Activated T-cell treated with anti-CD3 and anti-CD28 coated beads, Interleukin-2, amount 50 U/mL, for 72 hours (primary cell): Measurements from ENCODE around the gene SGCD. TPM values are rescaled to one million over a fixed set of nuclear protein-coding genes. Genes with fewer than 3 reads are reported as not detected.

Source experiments
- ATAC-seq, 2 donors: fragments of 150-1000 bp; cut with Tn5 transposase; replicated peaks in 1 of 2; 2 replicates each; pipeline ENCODE4 v1.10.0; 2021; ENCODE audit warnings: moderate library complexity in 2 of 2, mild to moderate bottlenecking in 1 of 2
- DNase-seq, 2 donors: peaks; one replicate each; pipeline ENCODE4 v3.0.0; 2021 to 2022; ENCODE audit warnings: mixed read lengths in 1 of 2
- H3K27ac Mint-ChIP-seq: one replicate; pipeline ENCODE4 v1.8.0; 2022; ENCODE audit warnings: mild to moderate bottlenecking, moderate library complexity, mixed read lengths
- H3K27me3 Mint-ChIP-seq: one replicate; pipeline ENCODE4 v1.8.0; 2022; ENCODE audit warnings: low read depth, mixed read lengths
- H3K36me3 Mint-ChIP-seq, 2 donors: one replicate each; pipeline ENCODE4 v1.8.0; 2022; ENCODE audit warnings: mixed read lengths in 2 of 2, mild to moderate bottlenecking in 1 of 2; ENCODE audit not compliant: insufficient read depth in 2 of 2
- H3K4me1 Mint-ChIP-seq: one replicate; pipeline ENCODE4 v1.8.0; 2022; ENCODE audit warnings: low read depth, mixed read lengths
- H3K4me3 Mint-ChIP-seq, 2 donors: one replicate each; pipeline ENCODE4 v1.8.0; 2022; ENCODE audit warnings: mild to moderate bottlenecking in 2 of 2, mixed read lengths in 2 of 2, moderate library complexity in 2 of 2
- H3K9me3 Mint-ChIP-seq, 2 donors: one replicate each; pipeline ENCODE4 v1.8.0; 2022; ENCODE audit warnings: mixed read lengths in 2 of 2
- total RNA-seq, 2 donors: library from RNA; stranded (reverse); gene quantifications; one replicate each; pipeline ENCODE4 v1.2.3, GENCODE V29; 2022

The SGCD gene
- total RNA-seq, 2 donors from 2014 or later: 0.07 TPM; not detected in 1

DNA sequence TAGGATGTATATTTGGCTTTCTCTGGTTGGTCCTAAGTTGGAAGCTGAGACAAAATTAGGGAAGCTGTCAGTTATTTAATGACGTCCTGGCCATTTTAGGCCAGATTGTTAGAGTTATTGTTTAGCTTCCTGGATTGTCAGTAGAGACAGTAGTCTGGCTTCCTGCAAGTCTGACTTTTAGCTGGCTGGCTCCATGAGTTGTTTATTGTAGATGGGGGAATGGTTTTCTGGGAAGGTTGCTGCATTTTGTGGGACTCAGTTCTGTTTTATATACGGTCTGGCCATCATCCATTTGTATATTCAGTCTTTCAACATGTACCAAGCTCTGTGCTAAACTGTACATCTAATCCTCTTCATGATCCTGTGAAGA lies 68.3 kb downstream of the SGCD start:
- H3K36me3 Mint-ChIP-seq: no peaks in the 10 kb centered on the region
- no peak overlapping the region for H3K27ac Mint-ChIP-seq
- H3K4me1 Mint-ChIP-seq: no peaks in the 10 kb centered on the region
- no peak overlapping the region for H3K4me3 Mint-ChIP-seq
- peaks cover 24% of the 10 kb centered on the region for H3K27me3 Mint-ChIP-seq
- no peak for ATAC-seq
- no peaks in the 10 kb centered on the region for H3K9me3 Mint-ChIP-seq
- DNase-seq: no peak

DNA sequence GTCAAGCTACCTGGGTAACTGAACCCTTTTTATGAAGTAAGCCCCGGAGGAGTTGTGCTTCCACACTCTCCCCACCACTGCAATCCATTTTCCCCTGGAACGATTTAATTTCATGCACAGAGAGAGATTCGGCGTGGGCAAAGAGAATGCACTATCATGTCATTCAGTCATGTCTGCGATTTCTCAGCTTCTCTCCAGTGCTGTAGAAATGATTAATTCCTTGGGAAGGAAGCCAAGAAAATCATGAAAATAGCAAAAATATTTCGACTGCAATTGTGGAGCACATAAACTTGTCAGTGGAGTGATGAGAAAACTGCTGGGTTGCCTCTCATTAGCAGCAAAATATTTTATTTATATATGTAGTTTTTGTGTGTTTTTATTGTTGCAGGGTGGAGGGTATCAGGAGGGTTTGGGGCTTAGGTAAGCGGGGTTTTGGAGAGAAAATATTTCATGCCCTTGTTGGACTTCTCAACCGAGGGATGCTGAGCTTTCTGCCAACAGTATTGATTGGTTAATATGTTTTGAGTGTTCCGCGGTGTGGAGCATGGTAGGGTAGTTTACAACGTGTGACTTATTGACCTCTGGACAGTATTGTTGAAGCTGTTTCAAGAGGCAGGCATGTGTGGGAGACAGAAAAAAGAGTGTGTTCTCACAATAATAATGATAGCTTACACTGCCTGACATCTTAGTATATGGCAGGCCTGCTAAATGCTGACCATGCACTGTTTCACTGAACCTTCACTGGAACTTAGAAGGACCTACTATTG lies 69.3 kb downstream of the SGCD start:
- Mint-ChIP-seq H3K27me3 (peaks cover 24% of the 10 kb centered on the region), H3K4me1 (no peaks in the 10 kb centered on the region), H3K36me3 (no peaks in the 10 kb centered on the region), H3K27ac (no peak overlapping the region), H3K9me3 (no peaks in the 10 kb centered on the region), H3K4me3 (no peak overlapping the region)
- no peak for ATAC-seq
- no peak for DNase-seq

DNA sequence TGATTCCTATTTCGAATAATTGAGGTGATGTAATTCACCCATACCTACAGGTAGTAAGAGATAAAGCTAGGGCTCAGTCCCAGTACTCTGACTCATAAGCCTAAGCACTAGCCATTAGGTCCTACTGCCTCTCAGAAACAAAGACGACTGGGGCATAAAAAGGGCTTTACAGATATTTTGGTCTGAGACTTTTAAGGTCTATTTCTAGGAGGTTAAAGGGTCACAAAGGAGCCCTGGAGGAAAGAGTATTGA lies 69.8 kb downstream of the SGCD start:
- Mint-ChIP-seq H3K4me3 (no peak overlapping the region), H3K36me3 (no peaks in the 10 kb centered on the region), H3K4me1 (peaks cover 2% of the 10 kb centered on the region), H3K27me3 (peaks cover 24% of the 10 kb centered on the region), H3K27ac (no peak overlapping the region), H3K9me3 (no peaks in the 10 kb centered on the region)
- no peak for DNase-seq
- no peak for ATAC-seq

DNA sequence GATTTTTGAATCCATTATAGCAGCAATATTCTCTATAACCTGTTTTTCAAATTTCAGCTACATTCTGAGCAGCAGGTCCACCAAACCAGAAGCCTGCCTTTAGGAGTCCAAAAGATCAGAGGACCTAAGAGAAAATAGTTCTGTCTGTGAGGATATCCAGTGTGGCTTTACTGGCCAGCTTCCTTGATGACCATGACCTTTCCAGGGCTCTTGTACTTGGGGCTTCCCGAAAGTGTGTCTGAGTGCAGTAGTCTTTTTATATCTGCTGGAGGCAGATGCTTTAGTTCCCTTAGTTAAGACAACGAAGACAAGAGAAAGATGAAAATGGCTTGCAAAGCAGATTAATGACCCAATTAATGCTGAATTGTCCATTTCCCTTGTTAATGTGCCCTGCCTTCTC lies 72.4 kb downstream of the SGCD start:
- Mint-ChIP-seq H3K9me3 (no peaks in the 10 kb centered on the region), H3K4me3 (no peak overlapping the region), H3K27me3 (peaks cover 14% of the 10 kb centered on the region), H3K4me1 (peaks cover 18% of the 10 kb centered on the region), H3K27ac (no peak overlapping the region), H3K36me3 (no peaks in the 10 kb centered on the region)
- DNase-seq (no peak), ATAC-seq (no peak)

DNA sequence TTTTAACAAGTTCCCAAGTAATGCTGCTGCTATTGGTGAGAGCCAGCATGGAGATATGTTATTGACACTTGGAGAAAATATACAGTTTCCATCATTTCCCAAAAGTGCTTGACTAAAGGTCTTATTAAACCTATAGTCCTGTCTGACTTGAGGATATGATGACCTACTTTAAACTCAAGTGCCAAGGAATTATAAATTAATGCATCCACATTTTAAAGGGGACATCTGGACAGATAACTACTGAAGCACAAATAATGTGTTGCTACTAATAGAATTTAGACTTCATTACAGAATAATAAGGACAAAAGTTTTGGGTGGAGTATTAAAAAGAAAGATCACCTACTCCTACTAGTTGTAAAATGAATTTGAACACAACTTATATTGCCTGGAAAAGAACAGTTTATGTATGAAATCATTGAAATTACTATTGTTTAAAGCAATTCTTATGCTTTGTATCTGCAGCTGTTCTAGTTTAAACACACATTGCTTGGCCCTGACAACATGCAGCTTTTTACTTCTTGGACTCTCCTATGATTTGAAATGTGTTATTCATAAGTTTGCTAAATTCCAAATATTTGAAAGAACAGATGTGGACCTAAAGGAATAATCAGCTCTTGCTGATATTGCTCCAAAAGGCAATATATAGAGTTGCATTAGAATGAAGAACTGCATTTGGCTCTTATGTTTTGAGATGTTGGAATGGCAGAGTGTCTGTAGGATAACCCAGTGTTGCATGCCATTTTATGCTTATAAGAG lies 73.4 kb downstream of the SGCD start:
- Mint-ChIP-seq H3K4me3 (no peak overlapping the region), H3K27ac (no peak overlapping the region), H3K27me3 (peaks cover 6% of the 10 kb centered on the region), H3K36me3 (no peaks in the 10 kb centered on the region), H3K4me1 (peaks cover 18% of the 10 kb centered on the region), H3K9me3 (no peaks in the 10 kb centered on the region)
- ATAC-seq (no peak), DNase-seq (no peak)

DNA sequence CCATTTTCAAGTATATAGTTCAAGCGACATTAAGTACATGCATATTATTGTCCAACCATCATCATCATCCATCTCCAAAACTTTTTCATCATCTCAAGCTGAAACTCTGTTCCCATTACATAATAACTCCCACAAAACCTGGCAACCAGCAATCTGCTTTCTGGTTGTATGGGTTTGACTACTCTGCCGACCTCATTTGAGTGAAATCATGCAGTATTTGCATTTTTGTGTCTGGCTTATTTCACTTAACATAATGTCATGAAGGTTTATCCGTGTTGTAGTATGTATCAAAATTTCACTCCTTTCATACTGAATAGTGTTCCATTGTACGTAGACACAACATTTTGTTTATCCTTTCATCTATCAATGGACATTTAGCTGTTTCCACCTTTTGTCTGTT lies 74.8 kb downstream of the SGCD start:
- no peaks in the 10 kb centered on the region for H3K27me3 Mint-ChIP-seq
- peak; percentile 25 to 28 for ATAC-seq
- H3K36me3 Mint-ChIP-seq: no peaks in the 10 kb centered on the region

DNA sequence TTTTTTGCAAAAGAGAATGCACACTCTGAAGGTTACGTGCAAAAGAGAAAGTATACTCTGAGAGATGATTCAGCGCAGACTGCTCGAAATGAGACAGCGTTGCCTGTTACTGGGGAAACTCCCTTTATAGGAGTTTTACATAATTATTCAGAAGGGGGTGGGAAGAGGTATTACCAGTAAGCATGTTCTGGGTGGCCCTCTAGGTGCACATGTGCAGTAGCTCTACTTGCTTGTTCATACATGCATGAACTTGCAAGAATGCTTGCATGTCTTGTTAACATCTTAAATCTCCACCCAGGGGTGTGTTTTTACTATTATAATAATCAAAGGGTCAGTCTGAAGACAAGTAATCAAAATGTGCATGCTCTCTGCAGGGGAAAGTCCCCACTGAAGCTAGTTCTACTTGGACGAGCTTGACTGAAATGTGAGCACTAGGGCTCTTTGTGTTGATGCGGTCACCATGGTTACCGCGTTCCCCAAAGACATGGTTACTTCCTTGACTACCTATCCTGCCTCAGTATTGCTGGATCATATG lies 75.5 kb downstream of the SGCD start:
- Mint-ChIP-seq H3K27ac (peak overlapping the region; percentile 14), H3K4me1 (peaks cover 18% of the 10 kb centered on the region), H3K27me3 (no peaks in the 10 kb centered on the region), H3K9me3 (no peaks in the 10 kb centered on the region), H3K4me3 (peak overlapping the region; percentile 51 to 83), H3K36me3 (no peaks in the 10 kb centered on the region)
- DNase-seq (peak; percentile 57 to 63), ATAC-seq (peak; percentile 98)

More for the DNA sequence above, 74.8 kb downstream of the SGCD start:
- DNase-seq: no peak
- Mint-ChIP-seq H3K4me3 (peak overlapping the region; percentile 51 to 83), H3K9me3 (no peaks in the 10 kb centered on the region), H3K4me1 (peaks cover 18% of the 10 kb centered on the region), H3K27ac (peak overlapping the region; percentile 14)

DNA sequence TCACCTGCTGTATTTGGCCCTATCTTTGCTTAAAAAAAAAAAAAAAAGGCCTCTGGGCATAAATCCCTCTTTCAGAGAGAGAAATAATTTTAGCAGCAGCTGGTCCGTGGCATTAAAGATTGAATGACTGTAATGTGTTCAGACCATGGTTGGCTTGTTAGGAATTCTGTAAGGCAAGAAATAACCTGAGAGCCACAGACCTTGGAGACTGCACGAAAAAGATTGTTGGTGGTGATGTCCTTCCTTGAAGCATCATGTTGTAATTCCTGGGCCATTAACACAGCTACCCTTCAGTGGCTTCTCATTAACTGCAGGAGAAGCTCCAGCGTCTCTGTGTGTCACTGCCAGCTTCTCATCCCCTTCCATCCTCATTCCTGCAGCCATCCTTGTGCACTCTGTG lies 79.0 kb downstream of the SGCD start:
- H3K36me3 Mint-ChIP-seq: no peaks in the 10 kb centered on the region
- no peak overlapping the region for H3K27ac Mint-ChIP-seq
- no peak for DNase-seq
- H3K27me3 Mint-ChIP-seq: peaks cover 24% of the 10 kb centered on the region
- H3K9me3 Mint-ChIP-seq: no peaks in the 10 kb centered on the region
- no peak overlapping the region for H3K4me3 Mint-ChIP-seq
- ATAC-seq: no peak
- H3K4me1 Mint-ChIP-seq: peaks cover 19% of the 10 kb centered on the region

DNA sequence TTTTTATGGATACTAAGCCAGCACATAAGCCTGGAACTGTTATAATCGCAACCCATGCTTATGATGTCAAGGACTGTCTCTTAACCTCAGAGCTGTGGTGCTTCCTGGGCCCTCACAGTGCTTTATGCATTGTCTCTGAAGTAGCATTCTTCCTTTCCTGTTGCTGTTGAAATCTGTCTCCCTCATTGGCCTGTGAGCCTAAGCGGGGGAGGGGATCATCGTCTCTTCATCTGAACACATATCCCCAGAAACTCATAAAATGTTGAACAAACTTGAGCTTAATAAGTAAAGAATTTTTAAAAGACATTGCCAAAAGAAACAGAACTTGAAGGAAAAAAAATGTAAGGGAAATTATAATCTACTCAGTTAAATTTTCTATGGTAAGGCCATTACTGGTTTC lies 80.3 kb downstream of the SGCD start:
- Mint-ChIP-seq H3K27me3 (peaks cover 28% of the 10 kb centered on the region), H3K36me3 (no peaks in the 10 kb centered on the region), H3K9me3 (no peaks in the 10 kb centered on the region), H3K27ac (no peak overlapping the region), H3K4me1 (peaks cover 14% of the 10 kb centered on the region), H3K4me3 (no peak overlapping the region)
- DNase-seq (no peak), ATAC-seq (no peak)

DNA sequence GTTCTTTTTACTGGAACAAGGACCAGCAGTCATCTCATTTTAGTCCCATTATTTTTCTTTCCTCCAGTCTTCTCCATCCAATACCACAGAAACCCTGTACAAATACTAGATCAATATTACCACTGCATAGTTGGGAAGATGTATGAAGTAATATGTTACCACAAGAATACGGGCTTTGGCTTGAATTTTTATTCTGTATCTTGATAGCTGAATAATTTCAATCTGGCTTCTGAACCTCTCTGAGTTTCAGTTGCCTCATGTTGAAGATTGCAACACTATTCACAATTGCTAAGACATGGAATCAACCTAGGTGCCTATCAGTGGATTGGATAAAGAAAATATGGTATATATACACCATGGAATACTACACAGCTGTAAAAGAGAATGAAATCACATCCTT lies 82.9 kb downstream of the SGCD start:
- Mint-ChIP-seq H3K4me1 (peaks cover 3% of the 10 kb centered on the region), H3K27ac (no peak overlapping the region), H3K9me3 (no peaks in the 10 kb centered on the region), H3K4me3 (no peak overlapping the region), H3K36me3 (no peaks in the 10 kb centered on the region), H3K27me3 (peaks cover 28% of the 10 kb centered on the region)
- no peak for ATAC-seq
- no peak for DNase-seq

DNA sequence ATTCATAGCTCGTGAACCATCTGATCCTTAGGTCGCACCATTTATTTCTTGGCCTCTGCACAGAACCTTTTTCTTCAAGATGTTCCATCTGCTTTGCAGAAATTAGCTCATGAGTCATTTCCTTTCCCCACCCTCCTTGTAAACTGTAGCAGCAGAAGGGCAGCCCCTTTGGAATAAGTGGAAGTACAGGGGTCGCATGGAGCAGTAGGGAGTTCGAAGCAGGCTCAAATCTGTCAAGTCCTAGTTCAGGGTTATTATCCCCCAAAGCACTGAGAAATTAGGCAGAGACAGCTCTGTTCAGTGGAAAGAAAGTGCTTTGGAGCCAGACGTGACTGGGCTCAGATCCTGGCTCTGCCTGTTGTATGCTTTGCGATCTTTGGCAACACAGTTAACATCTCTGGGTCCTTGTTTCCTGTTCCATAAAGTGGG lies 84.2 kb downstream of the SGCD start:
- H3K27me3 Mint-ChIP-seq: peaks cover 28% of the 10 kb centered on the region
- H3K36me3 Mint-ChIP-seq: no peaks in the 10 kb centered on the region
- no peak for ATAC-seq
- H3K4me1 Mint-ChIP-seq: peaks cover 3% of the 10 kb centered on the region
- H3K9me3 Mint-ChIP-seq: no peaks in the 10 kb centered on the region
- H3K27ac Mint-ChIP-seq: no peak overlapping the region
- no peak for DNase-seq
- no peak overlapping the region for H3K4me3 Mint-ChIP-seq

DNA sequence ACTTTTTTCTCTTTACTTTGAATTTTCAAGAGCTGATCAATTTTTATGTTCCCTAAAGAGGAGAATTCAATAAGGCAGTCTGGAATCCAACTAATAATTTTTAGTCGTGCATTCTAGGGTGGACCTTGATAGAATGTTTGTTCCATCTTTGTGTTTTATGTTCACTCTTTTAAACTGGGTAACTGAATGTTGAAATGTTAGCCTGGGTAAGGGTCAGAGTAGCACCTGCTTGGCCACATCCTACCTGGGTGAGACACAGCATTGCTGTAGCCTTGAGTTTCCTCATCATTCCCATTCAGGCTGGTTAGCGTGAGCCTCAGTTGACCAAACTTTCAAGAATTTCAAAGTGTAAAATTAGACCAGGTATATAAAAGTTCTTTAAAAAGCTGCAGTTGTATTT lies 85.0 kb downstream of the SGCD start:
- H3K36me3 Mint-ChIP-seq: no peaks in the 10 kb centered on the region
- ATAC-seq (no peak), DNase-seq (no peak)
- H3K27ac Mint-ChIP-seq: no peak overlapping the region
- H3K9me3 Mint-ChIP-seq: no peaks in the 10 kb centered on the region
- H3K4me1 Mint-ChIP-seq: peaks cover 3% of the 10 kb centered on the region
- no peak overlapping the region for H3K4me3 Mint-ChIP-seq
- H3K27me3 Mint-ChIP-seq: peaks cover 28% of the 10 kb centered on the region

DNA sequence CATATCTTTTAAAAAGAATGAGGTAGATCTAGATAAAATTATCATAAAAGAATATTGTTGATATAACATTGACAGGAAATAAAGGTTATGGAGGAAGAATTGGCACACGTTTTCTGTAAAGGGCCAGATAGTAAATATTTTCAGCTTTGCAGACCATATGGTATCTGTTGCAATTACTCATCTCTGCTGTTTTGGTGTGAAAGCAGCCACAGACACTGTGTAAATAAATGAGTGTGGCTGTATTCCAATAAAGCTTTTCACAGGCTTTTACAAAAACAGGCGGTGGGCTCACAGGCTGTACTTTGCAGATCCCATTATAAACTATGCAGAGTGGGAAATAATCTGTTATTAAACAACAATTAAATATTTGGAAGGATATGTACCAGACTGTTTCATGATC lies 87.4 kb downstream of the SGCD start:
- DNase-seq (no peak), ATAC-seq (no peak)
- H3K36me3 Mint-ChIP-seq: no peaks in the 10 kb centered on the region
- H3K4me3 Mint-ChIP-seq: no peak overlapping the region
- H3K27me3 Mint-ChIP-seq: peaks cover 17% of the 10 kb centered on the region
- H3K27ac Mint-ChIP-seq: no peak overlapping the region
- H3K9me3 Mint-ChIP-seq: no peaks in the 10 kb centered on the region
- H3K4me1 Mint-ChIP-seq: peaks cover 3% of the 10 kb centered on the region

DNA sequence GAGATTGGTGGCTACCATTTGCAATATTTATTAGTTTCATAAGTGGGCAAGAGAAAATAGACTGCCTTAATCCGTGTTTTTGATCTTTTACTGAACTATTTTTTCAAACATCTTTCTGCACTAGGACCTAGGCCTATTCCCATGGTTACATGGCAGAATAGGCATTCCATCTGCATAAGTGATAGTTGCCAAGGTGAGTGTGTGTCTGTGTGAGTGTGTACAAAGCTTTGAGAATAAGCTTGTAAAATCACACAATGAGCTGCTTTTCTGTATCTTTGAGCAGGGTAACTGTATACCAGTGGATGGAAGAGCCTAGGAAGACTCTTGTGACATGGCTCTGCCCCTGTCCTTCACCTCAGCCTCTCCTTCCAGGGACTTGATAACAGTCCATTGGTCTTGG lies 92.7 kb downstream of the SGCD start:
- no peaks in the 10 kb centered on the region for H3K9me3 Mint-ChIP-seq
- no peak overlapping the region for H3K27ac Mint-ChIP-seq
- H3K36me3 Mint-ChIP-seq: no peaks in the 10 kb centered on the region
- H3K4me3 Mint-ChIP-seq: no peak overlapping the region
- no peak for DNase-seq
- no peak for ATAC-seq
- no peaks in the 10 kb centered on the region for H3K27me3 Mint-ChIP-seq
- no peaks in the 10 kb centered on the region for H3K4me1 Mint-ChIP-seq
